CD4-positive, CD25-positive, alpha-beta regulatory T cell (primary cell): Measurements from ENCODE around the gene USP6. TPM values are rescaled to one million over a fixed set of nuclear protein-coding genes. Genes with fewer than 3 reads are reported as not detected.
"Not testable (repeated sequence)": the region's sequence is repeated elsewhere in the genome, so short reads cannot be mapped to it uniquely, and the experiment has no call there.

ENCODE experiments used
- ATAC-seq, 2 donors: fragments of 150-1000 bp; cut with Tn5 transposase; one replicate each; pipeline ENCODE4 v1.10.0; 2021; ENCODE audit warnings: low read depth in 2 of 2, moderate number of reproducible peaks in 2 of 2, moderate library complexity in 1 of 2
- DNase-seq, 3 donors: peaks; one replicate each; pipeline versions ENCODE4 v3.0.0 to v3.0.0-alpha.2; 2012 to 2022; ENCODE audit warnings: mixed read lengths in 1 of 3
- H3K27ac ChIP-seq: one replicate; pipeline ENCODE4 v1.7.0; 2013; ENCODE audit warnings: mild to moderate bottlenecking, low read length; ENCODE audit not compliant: insufficient read depth, poor library complexity, severe bottlenecking
- H3K27me3 ChIP-seq: one replicate; pipeline ENCODE4 v1.7.0; 2013; ENCODE audit warnings: low read length; ENCODE audit not compliant: control insufficient read depth, insufficient read depth
- H3K36me3 ChIP-seq: one replicate; pipeline ENCODE4 v1.7.0; 2013; ENCODE audit warnings: mild to moderate bottlenecking, low read length, moderate library complexity; ENCODE audit not compliant: control insufficient read depth, insufficient read depth
- H3K4me1 ChIP-seq: 2 replicates; pipeline ENCODE4 v1.7.0; 2013; ENCODE audit warnings: mild to moderate bottlenecking, low read length; ENCODE audit not compliant: insufficient read depth, control insufficient read depth, poor library complexity, severe bottlenecking
- H3K4me3 ChIP-seq: one replicate; pipeline ENCODE4 v1.7.0; 2013; ENCODE audit warnings: low read depth, mild to moderate bottlenecking, low read length, moderate library complexity
- H3K9me3 ChIP-seq, 2 experiments: 1 replicate in 1 of 2; 2 replicates in 1 of 2; pipeline ENCODE4 v1.7.0; 2013; ENCODE audit warnings: low read length in 2 of 2, mild to moderate bottlenecking in 1 of 2, moderate library complexity in 1 of 2; ENCODE audit not compliant: control insufficient read depth in 2 of 2
- H3K27ac Mint-ChIP-seq, 3 donors: one replicate each; pipeline ENCODE4 v1.8.0; 2020 to 2022; ENCODE audit warnings: mild to moderate bottlenecking in 3 of 3, mixed read lengths in 3 of 3, moderate library complexity in 2 of 3
- H3K27me3 Mint-ChIP-seq: one replicate; pipeline ENCODE4 v1.8.0; 2022; ENCODE audit warnings: mild to moderate bottlenecking, mixed read lengths
- H3K36me3 Mint-ChIP-seq: one replicate; pipeline ENCODE4 v1.8.0; 2020; ENCODE audit warnings: mixed read lengths
- H3K4me1 Mint-ChIP-seq, 4 donors: one replicate each; pipeline ENCODE4 v1.8.0; 2020 to 2022; ENCODE audit warnings: mixed read lengths in 4 of 4, mild to moderate bottlenecking in 1 of 4
- H3K4me3 Mint-ChIP-seq, 4 donors: one replicate each; pipeline ENCODE4 v1.8.0; 2020 to 2022; ENCODE audit warnings: mild to moderate bottlenecking in 4 of 4, mixed read lengths in 4 of 4, moderate library complexity in 3 of 4
- H3K9me3 Mint-ChIP-seq, 7 donors: one replicate each; pipeline ENCODE4 v1.8.0; 2020 to 2022; ENCODE audit warnings: mixed read lengths in 7 of 7, mild to moderate bottlenecking in 3 of 7, moderate library complexity in 2 of 7
- polyA plus RNA-seq, 4 donors: library from polyadenylated mRNA; unstranded; fragments of 300-500 nt; fragmentation: Illumina TruSeq; gene quantifications; one replicate each; pipeline ENCODE4 v1.2.3, GENCODE V29; 2021
- total RNA-seq: library from RNA; stranded (reverse); gene quantifications from one replicate; pipeline ENCODE4 v1.2.3, GENCODE V29; 2022

USP6 gene
- total and polyA plus RNA-seq, 5 donors from 2014 or later = 0.02 to 0.10 (median 0.06) TPM; not detected in 2

DNA sequence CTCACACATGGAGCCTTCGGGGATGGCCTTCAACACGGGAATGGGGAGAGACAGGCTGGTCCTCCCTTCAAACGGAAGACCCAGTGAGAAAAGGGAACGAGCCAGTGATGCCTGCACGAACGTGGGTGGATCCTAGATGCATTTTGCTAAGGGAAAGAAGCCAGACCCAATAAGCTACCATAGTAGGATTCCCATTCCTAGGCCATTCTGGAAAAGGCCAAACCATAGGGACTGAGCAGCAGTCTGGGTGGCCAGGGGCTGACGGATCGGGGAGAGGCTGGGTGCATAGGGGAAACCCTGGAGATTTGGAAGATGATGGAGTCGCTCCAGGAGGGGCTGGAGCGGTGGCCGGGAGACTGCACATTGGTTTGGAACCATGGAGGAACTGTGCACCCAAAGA lies 18.7 kb downstream of the USP6 start:
- H3K27ac Mint-ChIP-seq, H3K27me3 ChIP-seq, H3K4me3 Mint-ChIP-seq, H3K4me1 ChIP-seq, H3K4me1 Mint-ChIP-seq, H3K27ac ChIP-seq, DNase-seq, ATAC-seq, H3K36me3 Mint-ChIP-seq, H3K9me3 ChIP-seq, H3K4me3 ChIP-seq, H3K9me3 Mint-ChIP-seq, H3K27me3 Mint-ChIP-seq, H3K36me3 ChIP-seq: not testable (repeated sequence)

DNA sequence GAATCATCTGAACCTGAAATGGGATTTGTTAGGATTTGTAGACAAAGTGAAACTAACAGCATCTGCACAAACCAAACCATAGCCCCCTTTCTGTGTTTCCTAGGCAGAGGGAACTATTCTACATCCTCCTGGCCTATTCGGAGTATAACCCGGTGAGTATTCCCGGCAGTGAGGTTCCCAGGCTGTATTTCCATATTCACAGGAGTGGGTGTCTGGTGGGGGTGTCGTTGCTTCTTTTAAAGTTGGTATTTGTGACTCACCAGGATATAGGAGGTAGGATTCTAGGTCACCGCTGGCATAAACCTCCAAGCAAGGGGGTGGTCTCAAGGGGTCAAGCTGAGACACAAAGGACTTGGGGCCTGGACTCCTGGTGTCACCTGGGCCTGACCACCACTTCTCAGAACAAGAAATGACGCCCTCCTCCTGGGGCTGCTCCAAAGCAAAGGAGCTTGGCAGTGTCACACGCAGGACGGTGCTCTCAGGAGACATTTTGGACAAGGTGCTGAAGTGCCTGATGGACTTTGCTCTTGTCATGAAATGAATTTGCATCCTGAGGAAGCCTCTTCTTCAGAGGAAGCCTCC lies 19.4 kb downstream of the USP6 start:
- not testable (repeated sequence) for H3K27me3 ChIP-seq, ATAC-seq, H3K4me3 ChIP-seq, H3K36me3 ChIP-seq, H3K27me3 Mint-ChIP-seq, H3K27ac ChIP-seq, H3K27ac Mint-ChIP-seq, H3K4me1 Mint-ChIP-seq, H3K9me3 ChIP-seq, DNase-seq, H3K36me3 Mint-ChIP-seq, H3K4me3 Mint-ChIP-seq, H3K4me1 ChIP-seq, H3K9me3 Mint-ChIP-seq

- Mint-ChIP-seq H3K36me3 (no peaks in the 10 kb centered on the region), H3K9me3 (no peaks in the 10 kb centered on the region)
Measured at GRCh38 chr17:5135726-5136579, 20.1 kb downstream of the USP6 start.

GRCh38 chr17:5136580-5137412 lies 21.0 kb downstream of the USP6 start:
- H3K27ac ChIP-seq, DNase-seq, H3K4me3 ChIP-seq, H3K27ac Mint-ChIP-seq, H3K36me3 Mint-ChIP-seq, H3K9me3 ChIP-seq, H3K36me3 ChIP-seq, H3K4me1 Mint-ChIP-seq, H3K4me3 Mint-ChIP-seq, H3K4me1 ChIP-seq, ATAC-seq, H3K9me3 Mint-ChIP-seq, H3K27me3 ChIP-seq, H3K27me3 Mint-ChIP-seq: not testable (repeated sequence)

More at GRCh38 chr17:5135726-5136579, 20.1 kb downstream of the USP6 start:
- no peak overlapping the region for H3K27ac Mint-ChIP-seq
- no peaks in the 10 kb centered on the region for H3K36me3 ChIP-seq
- H3K27me3 ChIP-seq = no peaks in the 10 kb centered on the region
- no peak overlapping the region for H3K4me3 Mint-ChIP-seq
- H3K4me3 ChIP-seq = no peak overlapping the region
- H3K27ac ChIP-seq = no peak overlapping the region
- H3K9me3 ChIP-seq = no peaks in the 10 kb centered on the region
- H3K27me3 Mint-ChIP-seq = peaks cover 4% of the 10 kb centered on the region
- no peaks in the 10 kb centered on the region for H3K4me1 Mint-ChIP-seq
- DNase-seq (no peak), ATAC-seq (no peak)
- no peaks in the 10 kb centered on the region for H3K4me1 ChIP-seq

DNA sequence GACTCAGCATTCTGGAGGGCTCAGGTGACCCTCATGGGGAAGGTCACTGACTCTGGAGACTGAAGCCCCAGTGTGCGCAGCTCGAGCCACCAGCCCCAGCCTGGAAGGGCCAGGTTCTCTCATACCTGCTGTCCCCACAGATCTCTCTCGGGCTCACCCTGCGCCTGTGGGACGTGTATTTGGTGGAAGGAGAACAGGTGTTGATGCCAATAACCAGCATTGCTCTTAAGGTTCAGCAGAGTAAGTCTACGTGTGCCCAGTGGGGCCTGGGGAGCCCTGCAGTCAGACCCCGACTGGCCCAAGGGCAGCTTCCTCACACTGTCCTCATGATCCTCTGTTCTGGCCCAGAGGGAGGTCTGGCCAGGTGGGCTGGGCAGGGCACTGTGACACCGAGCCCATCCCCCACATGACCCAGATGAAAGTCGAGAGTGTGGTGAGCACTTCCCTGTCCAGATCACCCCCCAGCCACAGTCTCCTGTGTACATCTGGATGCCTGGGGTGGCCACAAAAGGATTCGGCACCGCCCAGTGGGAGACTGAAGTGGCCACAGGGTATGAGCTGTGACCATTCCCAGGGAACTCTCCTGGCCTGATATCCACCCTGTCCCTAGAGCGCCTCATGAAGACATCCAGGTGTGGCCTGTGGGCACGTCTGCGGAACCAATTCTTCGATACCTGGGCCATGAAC lies 21.8 kb downstream of the USP6 start:
- ATAC-seq, H3K4me1 Mint-ChIP-seq, H3K27ac ChIP-seq, DNase-seq, H3K9me3 Mint-ChIP-seq, H3K9me3 ChIP-seq, H3K27me3 ChIP-seq, H3K27ac Mint-ChIP-seq, H3K27me3 Mint-ChIP-seq, H3K36me3 Mint-ChIP-seq, H3K4me3 ChIP-seq, H3K4me1 ChIP-seq, H3K4me3 Mint-ChIP-seq, H3K36me3 ChIP-seq: not testable (repeated sequence)

- not testable (repeated sequence) for H3K4me3 Mint-ChIP-seq, H3K27me3 Mint-ChIP-seq, H3K9me3 Mint-ChIP-seq, H3K27me3 ChIP-seq, H3K4me1 Mint-ChIP-seq, H3K27ac Mint-ChIP-seq, H3K9me3 ChIP-seq, H3K36me3 Mint-ChIP-seq, ATAC-seq, H3K27ac ChIP-seq, DNase-seq, H3K36me3 ChIP-seq, H3K4me1 ChIP-seq, H3K4me3 ChIP-seq
Measured at GRCh38 chr17:5138198-5138544, 22.3 kb downstream of the USP6 start.

- Mint-ChIP-seq H3K9me3 (no peaks in the 10 kb centered on the region), H3K36me3 (no peaks in the 10 kb centered on the region), H3K27me3 (no peaks in the 10 kb centered on the region), H3K4me1 (no peaks in the 10 kb centered on the region), H3K4me3 (no peak overlapping the region), H3K27ac (no peak overlapping the region)
- Histone ChIP-seq H3K27ac (no peak overlapping the region), H3K9me3 (no peaks in the 10 kb centered on the region), H3K4me3 (no peak overlapping the region), H3K4me1 (no peaks in the 10 kb centered on the region), H3K36me3 (no peaks in the 10 kb centered on the region), H3K27me3 (no peaks in the 10 kb centered on the region)
- DNase-seq = no peak
- ATAC-seq = no peak
Measured at GRCh38 chr17:5138616-5139457, 23.0 kb downstream of the USP6 start.
